Omental fat pad (tissue), 4 donors: ENCODE results near the gene AKR7A3. TPM values are rescaled to one million over a fixed set of nuclear protein-coding genes. Genes with fewer than 3 reads are reported as not detected.
"Not testable (repeated sequence)": the region's sequence is repeated elsewhere in the genome, so short reads cannot be mapped to it uniquely, and the experiment has no call there.

Experiments used
- ATAC-seq: fragments of 150-250 bp; one replicate; pipeline ENCODE4 v1.9.1; 2016; ENCODE audit warnings: mild to moderate bottlenecking, moderate library complexity; ENCODE audit not compliant: low FRiP score
- DNase-seq: peaks from one replicate; pipeline ENCODE4 v3.0.0-alpha.2; 2019; ENCODE audit warnings: low spot score
- total RNA-seq, 4 donors: library from RNA; depleted of rRNA; stranded (reverse); fragments of >200 nt; gene quantifications; one replicate each; pipeline ENCODE4 v1.1.0, GENCODE V29; 2016
- TF ChIP-seq, protein P1 (sequence below), 3 donors: fragments of 450-650 bp; IDR thresholded peaks; one replicate each; pipeline ENCODE4 v1.5.1; 2016 to 2017; ENCODE audit warnings: antibody characterized with exemption in 3 of 3, mild to moderate bottlenecking in 3 of 3, moderate library complexity in 2 of 3

AKR7A3 gene
- total RNA-seq, 4 donors from 2014 or later: 0.37 to 1.7 (median 0.88) TPM

DNA sequence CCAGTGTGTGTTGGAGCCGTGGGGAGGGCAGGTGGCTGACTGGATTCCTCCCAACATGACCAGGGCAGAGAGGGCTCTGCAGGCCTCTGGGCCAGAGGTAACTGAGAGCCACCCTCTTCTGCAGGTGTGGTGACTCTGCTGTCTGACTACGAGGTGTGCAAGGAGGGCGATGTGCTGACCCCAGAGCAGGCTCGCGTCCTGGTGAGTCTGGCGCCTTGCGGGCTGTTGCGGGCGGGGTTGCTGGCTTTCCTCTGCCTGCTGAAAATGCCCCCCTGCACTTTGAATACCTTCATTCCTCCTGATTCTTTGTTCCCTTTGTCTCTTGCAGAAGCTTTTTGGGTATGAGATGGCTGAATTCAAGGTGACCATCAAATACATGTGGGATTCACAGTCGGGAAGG, 30.2 kb downstream of the AKR7A3 start:
- no peak for ATAC-seq

DNA sequence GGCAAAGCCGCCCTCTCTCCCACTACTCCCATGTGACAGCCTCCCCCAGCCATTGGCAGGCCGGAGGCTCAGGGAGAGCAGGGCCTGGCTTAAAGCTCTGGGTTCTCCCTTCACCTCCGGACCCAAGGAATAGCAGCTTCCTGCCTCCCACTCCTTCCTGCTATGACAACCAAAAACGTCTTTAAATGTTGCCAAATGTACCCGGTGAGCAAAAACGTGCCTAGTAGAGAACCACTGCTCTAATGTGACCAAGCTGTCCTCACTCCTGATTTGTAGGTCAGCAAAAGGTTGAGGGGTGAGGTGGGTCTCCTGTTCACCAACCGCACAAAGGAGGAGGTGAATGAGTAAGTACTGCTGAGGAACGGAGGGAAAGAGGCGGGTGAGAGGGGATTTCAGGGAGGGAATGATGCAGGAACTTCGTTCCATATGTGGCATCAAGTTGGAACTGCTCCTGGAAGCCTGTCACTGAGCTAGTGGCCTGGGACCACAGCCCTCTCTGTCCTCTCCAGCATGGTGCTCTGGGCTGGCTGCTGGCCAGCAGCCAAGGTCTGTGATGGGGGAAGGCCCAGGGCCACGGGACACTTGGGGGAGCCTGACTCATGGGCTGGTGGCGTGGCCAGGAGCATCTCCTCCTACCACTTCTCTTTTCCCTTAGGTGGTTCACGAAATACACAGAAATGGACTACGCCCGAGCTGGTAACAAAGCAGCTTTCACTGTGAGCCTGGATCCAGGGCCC, 31.2 kb downstream of the AKR7A3 start:
- DNase-seq: no peak
- TF ChIP-seq, protein P1, sequence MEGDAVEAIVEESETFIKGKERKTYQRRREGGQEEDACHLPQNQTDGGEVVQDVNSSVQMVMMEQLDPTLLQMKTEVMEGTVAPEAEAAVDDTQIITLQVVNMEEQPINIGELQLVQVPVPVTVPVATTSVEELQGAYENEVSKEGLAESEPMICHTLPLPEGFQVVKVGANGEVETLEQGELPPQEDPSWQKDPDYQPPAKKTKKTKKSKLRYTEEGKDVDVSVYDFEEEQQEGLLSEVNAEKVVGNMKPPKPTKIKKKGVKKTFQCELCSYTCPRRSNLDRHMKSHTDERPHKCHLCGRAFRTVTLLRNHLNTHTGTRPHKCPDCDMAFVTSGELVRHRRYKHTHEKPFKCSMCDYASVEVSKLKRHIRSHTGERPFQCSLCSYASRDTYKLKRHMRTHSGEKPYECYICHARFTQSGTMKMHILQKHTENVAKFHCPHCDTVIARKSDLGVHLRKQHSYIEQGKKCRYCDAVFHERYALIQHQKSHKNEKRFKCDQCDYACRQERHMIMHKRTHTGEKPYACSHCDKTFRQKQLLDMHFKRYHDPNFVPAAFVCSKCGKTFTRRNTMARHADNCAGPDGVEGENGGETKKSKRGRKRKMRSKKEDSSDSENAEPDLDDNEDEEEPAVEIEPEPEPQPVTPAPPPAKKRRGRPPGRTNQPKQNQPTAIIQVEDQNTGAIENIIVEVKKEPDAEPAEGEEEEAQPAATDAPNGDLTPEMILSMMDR (IDR thresholded peaks at IDR 0.05): no peak
- no peak for ATAC-seq

More for the DNA sequence above, 30.2 kb downstream of the AKR7A3 start:
- TF ChIP-seq, protein P1 (IDR thresholded peaks at IDR 0.05): no peak
- DNase-seq: no peak

DNA sequence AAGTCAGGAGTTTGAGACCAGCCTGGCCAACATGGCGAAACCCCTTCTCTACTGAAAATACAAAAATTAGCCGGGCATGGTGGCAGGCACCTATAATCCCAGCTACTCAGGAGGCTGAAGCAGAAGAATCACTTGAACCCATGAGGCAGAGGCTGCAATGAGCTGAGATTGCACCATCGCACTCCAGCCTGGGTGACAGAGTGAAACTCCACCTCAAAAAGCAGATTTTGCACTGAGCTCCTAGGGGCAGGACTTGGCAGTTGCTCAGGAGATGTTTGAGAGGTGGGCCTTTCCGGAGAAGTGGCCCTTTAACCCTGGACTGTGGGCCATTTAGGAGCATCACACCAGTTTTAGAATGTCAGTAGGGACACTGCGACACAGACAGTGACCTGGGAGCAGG, 32.3 kb downstream of the AKR7A3 start:
- ATAC-seq, DNase-seq: not testable (repeated sequence)

DNA sequence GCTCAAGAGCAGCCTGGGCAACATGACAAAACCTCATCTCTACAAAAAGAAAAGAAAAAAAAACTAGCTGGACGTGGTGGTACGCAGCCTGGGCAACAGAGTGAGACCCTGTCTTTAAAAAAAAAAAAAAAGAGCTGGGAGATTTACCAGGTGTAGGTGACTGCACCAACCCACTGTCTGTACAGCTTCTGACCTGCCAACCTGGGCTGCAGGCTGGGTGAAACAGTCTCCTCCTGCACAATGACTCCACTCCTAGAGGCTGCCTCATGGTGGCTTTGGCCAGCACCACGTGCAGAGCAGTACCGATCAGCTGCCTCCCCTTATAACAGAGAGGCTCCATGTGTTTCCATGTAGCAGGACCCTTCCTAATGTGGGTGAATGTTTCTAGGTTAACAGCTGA, 33.3 kb downstream of the AKR7A3 start:
- ATAC-seq (no peak), DNase-seq (no peak)
- TF ChIP-seq, protein P1 (IDR thresholded peaks at IDR 0.05): no peak

DNA sequence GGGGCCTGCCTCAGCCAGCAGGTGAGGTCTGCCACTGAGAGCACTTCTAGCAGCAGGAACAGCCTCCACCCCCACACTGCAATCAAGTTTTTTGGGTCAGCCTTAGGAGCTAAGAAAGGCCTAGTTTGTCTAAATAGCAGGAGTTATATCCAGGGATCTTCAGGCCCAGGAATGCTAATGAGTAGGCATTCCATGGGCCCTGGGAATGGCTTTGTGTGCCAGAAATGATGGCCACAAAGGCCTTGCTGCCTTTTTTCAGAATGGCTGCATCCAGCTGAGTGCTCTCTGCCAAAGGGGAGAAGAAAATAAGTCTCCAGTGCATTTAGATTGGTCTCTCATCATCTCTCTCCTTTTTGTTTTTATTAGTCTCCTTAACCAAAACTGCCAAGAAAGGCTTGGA, 34.2 kb downstream of the AKR7A3 start:
- ATAC-seq: no peak
- no peak for DNase-seq
- TF ChIP-seq, protein P1 (IDR thresholded peaks at IDR 0.05): no peak

DNA sequence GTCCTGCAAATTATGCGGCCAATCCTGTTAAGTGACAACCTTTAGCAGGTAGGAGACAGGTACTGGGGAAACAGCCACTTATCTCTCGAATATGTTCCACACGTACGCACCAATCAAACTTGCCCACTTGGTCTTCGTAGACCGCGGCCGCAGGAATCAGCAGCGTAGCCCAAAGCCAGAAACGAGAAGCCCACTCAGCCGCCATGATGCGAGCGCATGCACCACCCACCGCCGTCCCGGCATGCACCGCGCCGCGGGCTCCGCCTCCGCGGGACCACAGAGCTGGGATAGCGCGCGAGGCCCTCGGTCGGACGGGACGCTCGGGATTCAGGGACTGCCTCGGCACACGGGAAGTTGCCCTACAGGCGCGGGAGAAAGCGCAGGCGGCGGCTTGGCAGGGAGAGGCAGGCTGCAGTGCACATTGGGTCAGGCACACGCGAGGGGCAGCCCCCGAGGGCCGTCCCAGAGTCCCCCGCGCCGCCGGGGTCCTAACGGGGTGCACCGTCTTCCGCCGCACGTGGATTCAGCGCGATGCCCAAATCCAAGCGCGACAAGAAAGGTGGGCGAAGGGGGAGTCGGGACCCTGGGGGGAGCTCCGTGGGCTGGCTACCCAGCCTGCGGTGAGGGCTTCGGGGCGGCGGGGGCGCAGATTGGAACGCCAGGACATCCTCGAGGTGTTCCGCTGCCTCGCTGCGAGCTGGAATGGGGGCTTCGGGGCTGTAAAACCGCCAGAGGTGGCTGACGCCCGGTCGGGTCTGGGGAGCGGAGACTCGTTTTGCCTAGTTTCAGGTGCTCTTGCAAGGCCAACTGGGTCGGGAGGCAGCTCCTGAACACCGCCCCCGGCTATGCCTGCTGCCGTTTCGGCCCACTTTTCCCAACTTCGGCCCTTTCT, 37.0 kb downstream of the AKR7A3 start, which contains the start of the genes EMC1 and MRTO4:
Gene EMC1, minus strand, starts transcription at position 220 of the 892 bp plus-strand sequence. Its CDS starts 15 bp downstream, at position 205.
Gene MRTO4, plus strand, starts transcription at position 501 of the 892 bp plus-strand sequence. Its CDS starts 31 bp downstream, at position 532.
- TF ChIP-seq, protein P1 (IDR thresholded peaks at IDR 0.05): no peak
- peak; percentile 74 for DNase-seq
- ATAC-seq: peak; percentile 93

DNA sequence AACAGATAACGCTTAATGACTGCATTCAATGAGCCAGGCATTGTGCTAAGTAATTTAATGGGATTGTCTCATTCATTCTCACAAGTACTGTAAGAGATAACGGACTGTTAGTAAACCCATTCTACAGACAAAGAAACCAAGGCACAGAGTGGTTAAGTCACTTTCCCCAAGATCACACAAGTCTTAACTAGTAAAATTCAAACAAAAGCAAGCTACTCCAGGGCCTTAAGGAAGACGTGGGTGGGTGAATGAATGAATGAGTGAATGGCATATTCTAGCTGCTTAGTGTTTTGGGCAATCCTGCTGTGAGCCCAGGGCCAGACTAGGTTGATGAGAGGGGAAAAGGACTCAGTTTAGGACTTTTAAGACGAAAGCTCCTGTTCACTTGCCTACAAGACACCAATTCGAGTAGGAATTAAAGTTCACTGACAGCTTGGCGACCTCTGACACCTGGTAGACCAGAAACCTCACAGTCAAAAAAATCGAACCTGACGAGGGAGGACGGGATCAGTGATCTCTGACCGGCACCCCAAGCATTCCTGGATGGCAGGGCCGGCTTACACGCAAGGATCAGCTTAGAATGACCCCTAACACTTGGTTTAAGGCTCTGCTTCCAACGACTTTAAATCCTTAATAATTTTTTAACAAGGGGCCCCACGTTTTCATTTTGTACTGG, 37.8 kb downstream of the AKR7A3 start:
- ATAC-seq (no peak), DNase-seq (no peak)
- TF ChIP-seq, protein P1 (IDR thresholded peaks at IDR 0.05): no peak
